WI38 (cell line): ENCODE data around the gene RPS6KA3.
A peak's percentile ranks its signal among the peaks of the same experiment; 100 is the strongest.

Source experiments
- H3K4me3 ChIP-seq: 2 replicates; pipeline ENCODE4 v1.5.1; 2011; ENCODE audit warnings: low read depth, mild to moderate bottlenecking, control low read depth, low read length
- TF ChIP-seq, protein P1 (sequence below): IDR thresholded peaks from 2 replicates; pipeline ENCODE4 v1.5.1; 2012; ENCODE audit warnings: low read depth, mild to moderate bottlenecking, control low read depth, low read length

RPS6KA3 gene

DNA sequence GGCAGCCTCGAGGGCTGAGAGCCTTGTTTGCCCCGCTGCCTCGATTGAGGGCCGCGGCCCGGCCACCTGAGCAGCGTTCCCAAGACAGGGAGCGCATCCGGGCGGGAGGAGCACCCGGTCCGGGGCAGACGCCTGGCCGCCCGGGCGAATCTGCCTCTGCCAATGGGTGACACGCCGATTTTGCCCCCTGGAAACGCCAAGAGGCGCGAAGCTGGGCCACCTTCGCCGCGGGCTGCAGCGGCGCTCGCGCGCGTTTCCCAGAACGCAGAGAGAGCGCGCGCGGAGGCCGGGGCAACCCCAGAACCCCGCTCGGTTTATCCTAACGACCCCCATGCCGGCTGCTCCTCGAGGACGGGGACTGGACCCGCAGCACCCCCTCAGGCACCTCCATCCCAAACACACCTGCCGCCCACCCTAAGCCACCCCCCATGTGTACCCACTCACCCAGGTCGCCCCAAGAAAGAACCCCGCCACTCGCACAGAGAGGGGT is 150.6 kb downstream of the RPS6KA3 start:
- TF ChIP-seq, protein P1, sequence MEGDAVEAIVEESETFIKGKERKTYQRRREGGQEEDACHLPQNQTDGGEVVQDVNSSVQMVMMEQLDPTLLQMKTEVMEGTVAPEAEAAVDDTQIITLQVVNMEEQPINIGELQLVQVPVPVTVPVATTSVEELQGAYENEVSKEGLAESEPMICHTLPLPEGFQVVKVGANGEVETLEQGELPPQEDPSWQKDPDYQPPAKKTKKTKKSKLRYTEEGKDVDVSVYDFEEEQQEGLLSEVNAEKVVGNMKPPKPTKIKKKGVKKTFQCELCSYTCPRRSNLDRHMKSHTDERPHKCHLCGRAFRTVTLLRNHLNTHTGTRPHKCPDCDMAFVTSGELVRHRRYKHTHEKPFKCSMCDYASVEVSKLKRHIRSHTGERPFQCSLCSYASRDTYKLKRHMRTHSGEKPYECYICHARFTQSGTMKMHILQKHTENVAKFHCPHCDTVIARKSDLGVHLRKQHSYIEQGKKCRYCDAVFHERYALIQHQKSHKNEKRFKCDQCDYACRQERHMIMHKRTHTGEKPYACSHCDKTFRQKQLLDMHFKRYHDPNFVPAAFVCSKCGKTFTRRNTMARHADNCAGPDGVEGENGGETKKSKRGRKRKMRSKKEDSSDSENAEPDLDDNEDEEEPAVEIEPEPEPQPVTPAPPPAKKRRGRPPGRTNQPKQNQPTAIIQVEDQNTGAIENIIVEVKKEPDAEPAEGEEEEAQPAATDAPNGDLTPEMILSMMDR, result no peak
- peak overlapping the region; percentile 8 for H3K4me3 ChIP-seq

DNA sequence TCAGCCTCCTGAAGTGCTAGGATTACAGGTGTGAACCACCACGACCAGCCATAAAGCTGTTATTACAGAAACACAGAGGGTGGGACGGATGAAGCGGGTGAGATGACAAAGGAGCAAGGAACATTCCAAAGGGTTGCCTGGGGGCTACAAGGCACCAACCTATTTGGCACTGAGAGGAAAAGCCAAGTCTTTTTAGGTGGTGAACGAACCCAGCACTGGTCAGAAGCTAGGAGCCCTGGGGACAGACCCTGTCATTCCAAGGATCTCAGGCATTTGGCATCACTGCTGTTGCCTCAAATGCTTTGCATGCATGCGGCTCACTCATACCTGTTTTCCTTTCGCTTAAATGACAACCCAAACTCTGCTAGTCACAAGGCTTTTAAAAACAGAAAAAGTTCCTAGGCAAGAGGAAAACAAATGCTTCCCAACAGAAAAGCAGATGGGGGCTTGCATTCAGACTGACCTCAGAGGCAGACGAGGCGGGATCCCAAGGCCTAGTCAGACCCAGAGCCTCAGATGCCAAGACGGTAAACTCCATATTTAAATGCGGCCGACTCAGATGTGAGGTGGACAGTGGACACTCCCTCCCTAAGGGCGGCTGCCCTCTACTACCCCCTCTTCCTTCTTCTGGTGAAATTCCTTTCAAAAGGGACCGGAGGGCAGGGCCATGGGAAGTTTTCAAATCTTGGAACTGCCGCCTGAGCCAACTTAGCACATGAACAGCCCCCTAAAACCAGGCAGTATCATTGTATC is 154.5 kb downstream of the RPS6KA3 start:
- TF ChIP-seq, protein P1, result no peak
- no peak overlapping the region for H3K4me3 ChIP-seq

DNA sequence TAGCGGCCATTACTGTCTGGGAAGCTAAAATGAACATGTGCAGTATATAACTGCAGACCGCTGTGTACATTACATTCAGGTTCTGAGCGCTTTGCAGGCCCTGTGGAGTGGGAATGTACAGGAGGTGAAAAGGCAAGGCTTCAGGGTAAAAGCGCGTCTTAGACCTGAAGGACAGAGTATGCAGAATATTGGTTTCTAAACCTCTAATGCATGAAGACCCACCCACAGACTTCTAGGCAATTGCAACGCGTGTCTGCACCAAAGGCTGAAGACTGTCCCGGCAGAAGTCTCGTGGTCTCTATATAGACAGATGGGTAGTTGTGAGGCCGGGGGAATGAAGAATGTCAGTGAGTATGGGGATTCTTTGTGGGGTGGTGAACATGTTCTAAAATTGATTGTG is 155.4 kb downstream of the RPS6KA3 start:
- TF ChIP-seq, protein P1, result no peak

DNA sequence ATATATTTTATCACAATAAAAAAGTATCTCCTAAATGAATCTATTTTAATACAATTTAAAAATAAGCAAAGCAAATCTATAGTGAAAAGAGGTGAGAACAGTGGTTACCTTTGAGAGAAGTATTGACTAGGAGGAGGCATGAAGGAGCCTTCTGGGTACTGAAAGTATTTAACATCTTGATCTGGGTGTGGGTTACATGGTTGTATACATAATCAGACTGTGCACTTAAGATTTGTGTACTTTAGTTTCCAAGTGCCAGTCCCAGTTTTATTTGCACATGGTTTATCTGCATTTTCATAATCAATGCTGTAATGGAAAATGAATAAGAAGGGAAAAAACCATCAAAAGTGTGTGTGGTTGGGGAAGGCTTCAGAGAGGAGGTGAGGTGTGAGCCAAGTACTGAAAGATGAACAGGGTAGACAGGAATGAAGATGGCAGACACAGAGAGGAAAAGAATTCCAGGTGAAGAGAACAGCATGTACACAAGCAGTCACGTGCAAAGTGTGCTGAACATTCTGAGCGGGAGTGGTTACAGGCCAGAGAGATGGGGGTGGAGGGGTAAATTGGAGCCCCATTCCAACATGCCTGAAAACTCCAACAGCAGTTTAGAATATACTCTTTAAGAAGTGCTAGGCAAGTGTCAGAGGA is 164.7 kb downstream of the RPS6KA3 start:
- TF ChIP-seq, protein P1, result no peak
- H3K4me3 ChIP-seq, result no peak overlapping the region

More for the DNA sequence above, 155.4 kb downstream of the RPS6KA3 start:
- H3K4me3 ChIP-seq, result no peak overlapping the region
